ENCODE data around the gene TCTA. TPM values are rescaled to one million over a fixed set of nuclear protein-coding genes. Genes with fewer than 3 reads are reported as not detected.

Gene TCTA
- total RNA-seq, 4 donors from 2014 or later: 10.9 to 17.8 (median 16.0) TPM

GRCh38 chr3:49411535-49411967, 672 bp upstream of the TCTA start:
- intact Hi-C loops (cut with DNase I): no loop called here
- no peak for DNase-seq
- WGBS, 2 donors: 0% methylated on average over 4 of the region's 59 CpGs; no CpG with 5 or more reads in 1 of the 2 donors
- TF ChIP-seq CTCF (IDR thresholded peaks at IDR 0.05) (peak in 1 of 6 experiments; percentile 24), POLR2A (IDR thresholded peaks at IDR 0.05) (no peak)
- H3K36me3 ChIP-seq: peaks cover 0 to 24% (median 7%) of the 10 kb centered on the region in 3 donors
- H3K27ac ChIP-seq: peak overlapping the region; percentile 97 to 100 (median 99)
- H3K9me3 ChIP-seq: no peaks in the 10 kb centered on the region
- H3K4me3 ChIP-seq: peak overlapping the region; percentile 83 to 97 (median 94)
- H3K4me1 ChIP-seq: peaks cover 41 to 81% (median 56%) of the 10 kb centered on the region in 3 donors
- no peaks in the 10 kb centered on the region for H3K27me3 ChIP-seq

DNA sequence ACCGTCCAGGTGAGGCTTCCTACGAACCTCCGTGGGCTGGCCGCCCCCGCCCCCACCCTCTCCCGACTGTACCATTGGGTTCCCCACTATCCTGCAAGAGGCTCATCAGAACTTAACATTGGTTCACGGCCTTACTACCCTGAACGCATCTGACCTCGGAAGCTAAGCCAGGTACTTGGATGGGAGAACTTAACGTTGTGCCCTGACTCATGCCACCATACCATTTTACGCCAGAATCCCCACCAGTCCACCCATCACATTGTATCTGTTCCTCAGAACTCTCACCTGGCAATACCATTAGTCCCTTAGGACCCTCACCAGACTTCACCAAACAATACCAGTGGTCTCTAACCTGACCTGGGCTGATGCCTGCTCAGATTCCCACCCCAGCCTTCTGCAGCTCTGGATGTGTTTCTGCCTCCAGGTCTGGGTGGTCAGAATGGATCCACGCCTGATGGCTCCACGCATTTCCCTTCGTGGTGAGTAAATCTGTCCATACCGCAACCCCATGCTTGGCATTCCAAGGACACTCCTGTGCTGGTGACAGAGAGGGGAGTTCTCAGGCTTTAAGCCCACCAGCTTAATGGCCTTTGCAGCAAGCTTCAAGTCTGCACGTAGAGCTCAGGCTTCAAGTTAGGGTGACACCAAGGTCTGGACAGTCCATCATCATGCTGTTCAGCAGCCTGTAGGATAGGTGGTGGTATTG, 562 bp downstream of the TCTA start:
- Histone ChIP-seq H3K4me1 (peaks cover 35 to 81% (median 44%) of the 10 kb centered on the region in 3 donors), H3K4me3 (peak overlapping the region; percentile 83 to 97 (median 94)), H3K36me3 (peaks cover 0 to 36% (median 7%) of the 10 kb centered on the region in 3 donors), H3K27me3 (no peaks in the 10 kb centered on the region), H3K27ac (peak overlapping the region; percentile 97 to 100 (median 99)), H3K9me3 (no peaks in the 10 kb centered on the region)
- intact Hi-C loops (cut with DNase I): no loop called here
- 13 to 32% methylated on average over 5 to 8 of the region's 16 CpGs for WGBS, 2 donors
- no peak for TF ChIP-seq CTCF (IDR thresholded peaks at IDR 0.05)
- no peak for TF ChIP-seq POLR2A (IDR thresholded peaks at IDR 0.05)
- no peak for DNase-seq

DNA sequence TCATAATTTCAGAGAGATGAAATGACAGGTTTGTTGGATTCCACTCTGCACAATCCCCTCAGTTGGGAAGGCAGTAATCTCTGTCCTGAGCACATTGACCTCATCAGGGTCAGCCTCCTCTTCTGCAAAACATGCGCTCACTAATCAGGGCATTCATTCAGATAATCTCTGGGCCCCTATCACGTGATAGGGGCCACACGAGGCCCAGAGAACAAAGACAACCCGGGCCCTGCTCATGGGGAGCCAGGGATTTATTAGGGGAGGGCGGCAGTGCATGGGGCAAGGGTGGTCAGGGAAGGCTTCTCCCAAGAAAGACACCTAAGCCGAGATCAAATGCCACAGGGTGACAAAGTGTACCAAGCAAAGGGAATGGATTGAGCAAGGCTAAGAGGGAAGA, 1.1 kb downstream of the TCTA start:
- TF ChIP-seq CTCF (IDR thresholded peaks at IDR 0.05) (no peak), POLR2A (IDR thresholded peaks at IDR 0.05) (no peak)
- Histone ChIP-seq H3K27ac (peak overlapping the region; percentile 97 to 100 (median 99)), H3K9me3 (no peaks in the 10 kb centered on the region), H3K4me3 (peak overlapping the region in 3 of 4 donors; percentile 83 to 97 (median 96)), H3K36me3 (peaks cover 0 to 39% (median 7%) of the 10 kb centered on the region in 3 donors), H3K4me1 (peaks cover 34 to 79% (median 42%) of the 10 kb centered on the region in 3 donors), H3K27me3 (no peaks in the 10 kb centered on the region)
- intact Hi-C loops (cut with DNase I): no loop called here
- no peak for DNase-seq
- 79 to 94% methylated on average over 2 to 3 of the region's 6 CpGs for WGBS, 2 donors

GRCh38 chr3:49414753-49415152, 2.5 kb downstream of the TCTA start:
- no peak overlapping the region for H3K4me3 ChIP-seq
- no peaks in the 10 kb centered on the region for H3K9me3 ChIP-seq
- peaks cover 0 to 47% (median 7%) of the 10 kb centered on the region in 3 donors for H3K36me3 ChIP-seq
- WGBS, 2 donors: 91 to 100% methylated on average over 1 of the region's 2 CpGs
- DNase-seq: no peak
- H3K27me3 ChIP-seq: no peaks in the 10 kb centered on the region
- peak overlapping the region in 3 of 4 donors; percentile 0 to 73 (median 42) for H3K27ac ChIP-seq
- intact Hi-C loops (cut with DNase I): no loop called here
- TF ChIP-seq CTCF (IDR thresholded peaks at IDR 0.05): no peak
- TF ChIP-seq POLR2A (IDR thresholded peaks at IDR 0.05): no peak
- peaks cover 25 to 77% (median 28%) of the 10 kb centered on the region in 3 donors for H3K4me1 ChIP-seq

DNA sequence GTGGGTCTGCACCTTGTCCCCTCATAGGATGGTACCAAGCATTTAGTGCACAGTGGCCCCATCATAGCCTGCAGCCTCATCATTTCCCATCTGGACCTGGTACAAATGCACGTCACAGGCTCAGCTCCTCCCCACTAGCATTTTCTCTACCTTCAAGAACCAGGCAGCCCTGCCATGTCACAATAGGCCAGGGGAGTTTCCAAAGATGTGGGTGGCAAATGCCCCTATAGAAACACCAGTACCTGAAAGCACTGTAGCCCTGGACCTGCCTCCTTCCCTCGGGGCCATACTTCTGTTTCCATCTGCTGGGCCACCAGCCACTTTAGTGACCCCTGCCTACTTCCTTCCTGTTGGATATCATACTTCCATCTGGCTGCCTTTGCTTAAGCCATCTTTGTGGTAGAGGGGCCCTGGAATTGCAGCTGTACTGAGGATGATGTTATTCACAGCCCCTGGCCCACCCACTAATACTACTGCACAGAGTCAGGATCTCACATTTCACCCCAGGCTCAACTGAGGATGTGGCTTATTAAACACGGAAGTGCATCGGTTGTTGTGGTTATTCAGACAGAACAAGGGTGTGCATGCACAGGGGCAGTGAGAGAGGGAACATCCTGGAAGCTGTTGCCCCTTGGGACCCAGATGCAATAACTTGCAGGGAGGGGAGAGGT, 3.8 kb downstream of the TCTA start:
- intact Hi-C loops (cut with DNase I): no loop called here
- Histone ChIP-seq H3K4me3 (no peak overlapping the region), H3K9me3 (no peaks in the 10 kb centered on the region), H3K36me3 (peaks cover 0 to 47% (median 7%) of the 10 kb centered on the region in 3 donors), H3K27me3 (no peaks in the 10 kb centered on the region), H3K4me1 (peaks cover 21 to 80% (median 30%) of the 10 kb centered on the region in 3 donors), H3K27ac (peak overlapping the region; percentile 0 to 73 (median 42))
- WGBS, 2 donors: 46 to 55% methylated on average over 3 to 4 of the region's 4 CpGs
- no peak for DNase-seq
- TF ChIP-seq CTCF (IDR thresholded peaks at IDR 0.05) (no peak), POLR2A (IDR thresholded peaks at IDR 0.05) (no peak)

All from esophagus squamous epithelium (tissue), 5 donors.